Adrenal gland (tissue), 5 donors: ENCODE results near the gene NRXN3.

Experiments
- CTCF ChIP-seq, 6 experiments: fragments of 450-650 bp in 4 of 6; fragments of 200-600 bp in 2 of 6; sonication (generic) in 1 of 6; IDR thresholded peaks; 1 replicate in 5 of 6; 2 replicates in 1 of 6; pipeline versions ENCODE4 v1.5.1 to v1.8.0; 2016 to 2021; ENCODE audit warnings: antibody characterized with exemption in 6 of 6, mild to moderate bottlenecking in 2 of 6, moderate library complexity in 1 of 6
- POLR2A ChIP-seq, 2 donors: fragments of 450-650 bp; IDR thresholded peaks; one replicate each; pipeline ENCODE4 v1.6.1; 2017; ENCODE audit warnings: antibody characterized with exemption in 2 of 2, mild to moderate bottlenecking in 2 of 2, moderate library complexity in 1 of 2
- donor health status: DM: no; HTN: no; CAD: no.

- TF ChIP-seq CTCF (IDR thresholded peaks at IDR 0.05) (no peak), POLR2A (IDR thresholded peaks at IDR 0.05) (no peak)
These were observed 1072.5 kb downstream of the NRXN3 start for GRCh38 chr14:79242666-79243065.
